Activated naive CD4-positive, alpha-beta T cell treated with anti-CD3 and anti-CD28 coated beads, Interleukin-2, amount 50 U/mL, for 72 hours (primary cell): ENCODE results near the gene TBX18. TPM values are rescaled to one million over a fixed set of nuclear protein-coding genes. Genes with fewer than 3 reads are reported as not detected.

ENCODE experiments used
- ATAC-seq, 2 donors: fragments of 150-1000 bp; cut with Tn5 transposase; 2 replicates each; pipeline ENCODE4 v1.10.0; 2021; ENCODE audit warnings: mild to moderate bottlenecking in 2 of 2, moderate library complexity in 2 of 2
- DNase-seq, 2 donors: peaks; one replicate each; pipeline ENCODE4 v3.0.0; 2021 to 2022; ENCODE audit warnings: low spot score in 2 of 2
- H3K27ac Mint-ChIP-seq, 2 donors: one replicate each; pipeline ENCODE4 v1.8.0; 2022; ENCODE audit warnings: mild to moderate bottlenecking in 2 of 2, mixed read lengths in 2 of 2
- H3K36me3 Mint-ChIP-seq, 2 donors: one replicate each; pipeline ENCODE4 v1.8.0; 2022; ENCODE audit warnings: mixed read lengths in 2 of 2
- H3K9me3 Mint-ChIP-seq, 2 donors: one replicate each; pipeline ENCODE4 v1.8.0; 2022; ENCODE audit warnings: mixed read lengths in 2 of 2
- total RNA-seq, 2 donors: library from RNA; stranded (reverse); gene quantifications; one replicate each; pipeline ENCODE4 v1.2.3, GENCODE V29; 2022

The TBX18 gene
- total RNA-seq, 2 donors from 2014 or later: not detected

GRCh38 chr6:84763886-84764331, 489 bp downstream of the TBX18 start:
- ATAC-seq (no peak), DNase-seq (no peak)
- Mint-ChIP-seq H3K36me3 (peaks cover 11 to 30% of the 10 kb centered on the region in 2 donors), H3K27ac (peak overlapping the region in 1 of 2 donors; percentile 41), H3K9me3 (peaks cover 0 to 4% of the 10 kb centered on the region in 2 donors)

- Mint-ChIP-seq H3K9me3 (peaks cover 0 to 4% of the 10 kb centered on the region in 2 donors), H3K36me3 (peaks cover 11 to 30% of the 10 kb centered on the region in 2 donors), H3K27ac (peak overlapping the region in 1 of 2 donors; percentile 93)
- DNase-seq (peak in 1 of 2 donors; percentile 11), ATAC-seq (no peak)
Observed at GRCh38 chr6:84763003-84763885, 1.2 kb downstream of the TBX18 start.

- no peak for DNase-seq
- Mint-ChIP-seq H3K36me3 (peaks cover 6 to 26% of the 10 kb centered on the region in 2 donors), H3K27ac (peak overlapping the region in 1 of 2 donors; percentile 79), H3K9me3 (peaks cover 0 to under 1% of the 10 kb centered on the region in 2 donors)
- ATAC-seq: no peak
Observed at GRCh38 chr6:84762220-84763002, 2.0 kb downstream of the TBX18 start.

- Mint-ChIP-seq H3K9me3 (no peaks in the 10 kb centered on the region), H3K27ac (no peak overlapping the region), H3K36me3 (peaks cover 0 to 6% of the 10 kb centered on the region in 2 donors)
- no peak for DNase-seq
- no peak for ATAC-seq
Observed at GRCh38 chr6:84758486-84758885, 5.9 kb downstream of the TBX18 start.

- DNase-seq (no peak), ATAC-seq (no peak)
- H3K27ac Mint-ChIP-seq: no peak overlapping the region
- no peaks in the 10 kb centered on the region for H3K9me3 Mint-ChIP-seq
- H3K36me3 Mint-ChIP-seq: no peaks in the 10 kb centered on the region
Observed at GRCh38 chr6:84756877-84757276, 7.5 kb downstream of the TBX18 start.

- H3K27ac Mint-ChIP-seq: no peak overlapping the region
- ATAC-seq: no peak
- H3K36me3 Mint-ChIP-seq: no peaks in the 10 kb centered on the region
- no peaks in the 10 kb centered on the region for H3K9me3 Mint-ChIP-seq
- DNase-seq: no peak
Observed at GRCh38 chr6:84756466-84756865, 7.9 kb downstream of the TBX18 start.

- H3K36me3 Mint-ChIP-seq: no peaks in the 10 kb centered on the region
- H3K9me3 Mint-ChIP-seq: no peaks in the 10 kb centered on the region
- H3K27ac Mint-ChIP-seq: no peak overlapping the region
- DNase-seq: no peak
- ATAC-seq: no peak
Observed at GRCh38 chr6:84753173-84753572, 11.2 kb downstream of the TBX18 start.

- no peak for ATAC-seq
- Mint-ChIP-seq H3K27ac (no peak overlapping the region), H3K9me3 (no peaks in the 10 kb centered on the region), H3K36me3 (no peaks in the 10 kb centered on the region)
- no peak for DNase-seq
Observed at GRCh38 chr6:84752118-84752850, 12.1 kb downstream of the TBX18 start.

GRCh38 chr6:84749181-84749580, 15.2 kb downstream of the TBX18 start:
- Mint-ChIP-seq H3K36me3 (no peaks in the 10 kb centered on the region), H3K27ac (no peak overlapping the region), H3K9me3 (no peaks in the 10 kb centered on the region)
- no peak for DNase-seq
- no peak for ATAC-seq

- H3K27ac Mint-ChIP-seq: no peak overlapping the region
- H3K36me3 Mint-ChIP-seq: no peaks in the 10 kb centered on the region
- no peak for DNase-seq
- H3K9me3 Mint-ChIP-seq: no peaks in the 10 kb centered on the region
- ATAC-seq: no peak
Observed at GRCh38 chr6:84748376-84748775, 16.0 kb downstream of the TBX18 start.

GRCh38 chr6:84743616-84744015, 20.8 kb downstream of the TBX18 start:
- no peak overlapping the region for H3K27ac Mint-ChIP-seq
- peaks cover 0 to 4% of the 10 kb centered on the region in 2 donors for H3K9me3 Mint-ChIP-seq
- DNase-seq (no peak), ATAC-seq (no peak)
- no peaks in the 10 kb centered on the region for H3K36me3 Mint-ChIP-seq

- Mint-ChIP-seq H3K27ac (no peak overlapping the region), H3K9me3 (peaks cover 0 to 4% of the 10 kb centered on the region in 2 donors), H3K36me3 (no peaks in the 10 kb centered on the region)
- ATAC-seq (no peak), DNase-seq (no peak)
Observed at GRCh38 chr6:84740385-84740784, 24.0 kb downstream of the TBX18 start.

- Mint-ChIP-seq H3K36me3 (no peaks in the 10 kb centered on the region), H3K9me3 (peaks cover 0 to 4% of the 10 kb centered on the region in 2 donors), H3K27ac (no peak overlapping the region)
- ATAC-seq: no peak
- no peak for DNase-seq
Observed at GRCh38 chr6:84739866-84740208, 24.6 kb downstream of the TBX18 start.

- no peak overlapping the region for H3K27ac Mint-ChIP-seq
- H3K9me3 Mint-ChIP-seq: peaks cover 0 to 4% of the 10 kb centered on the region in 2 donors
- ATAC-seq: no peak
- no peak for DNase-seq
- H3K36me3 Mint-ChIP-seq: no peaks in the 10 kb centered on the region
Observed at GRCh38 chr6:84738996-84739865, 25.2 kb downstream of the TBX18 start.

GRCh38 chr6:84733889-84734288, 30.5 kb downstream of the TBX18 start:
- H3K9me3 Mint-ChIP-seq: peaks cover 0 to 3% of the 10 kb centered on the region in 2 donors
- H3K36me3 Mint-ChIP-seq: no peaks in the 10 kb centered on the region
- no peak for ATAC-seq
- DNase-seq: no peak
- H3K27ac Mint-ChIP-seq: no peak overlapping the region

- H3K9me3 Mint-ChIP-seq: peaks cover 0 to 3% of the 10 kb centered on the region in 2 donors
- ATAC-seq (no peak), DNase-seq (no peak)
- H3K36me3 Mint-ChIP-seq: no peaks in the 10 kb centered on the region
- H3K27ac Mint-ChIP-seq: no peak overlapping the region
Observed at GRCh38 chr6:84731901-84732300, 32.5 kb downstream of the TBX18 start.
